Keratinocyte (primary cell): ENCODE measurements around the gene ZSCAN25.

Experiments used
- CTCF ChIP-seq, 3 experiments: IDR thresholded peaks in 1 of 3; conservative IDR thresholded peaks in 1 of 3; optimal IDR thresholded peaks in 1 of 3; 2 replicates in 2 of 3; 3 replicates in 1 of 3; pipeline versions ENCODE3 to v1.5.1; 2011; ENCODE audit warnings: low read length in 3 of 3, mild to moderate bottlenecking in 3 of 3, moderate library complexity in 2 of 3, control low read depth in 1 of 3, inconsistent platforms in 1 of 3; ENCODE audit not compliant: insufficient read depth in 2 of 3; ENCODE audit errors: extremely low read depth in 1 of 3
- EZH2 ChIP-seq: IDR thresholded peaks from one replicate; pipeline ENCODE4 v1.6.1; 2012; ENCODE audit warnings: inconsistent platforms, mild to moderate bottlenecking, low read length, moderate library complexity

- TF ChIP-seq CTCF (optimal IDR thresholded peaks at IDR 0.05 in 1 of 3, IDR thresholded peaks at IDR 0.05 in 1 of 3, conservative IDR thresholded peaks at IDR 0.05 in 1 of 3; ENCODE audit: extremely low read depth in 1 of 3, insufficient read depth in 2 of 3, low read length in 3 of 3) (no peak), EZH2 (no peak)
Observed at GRCh38 chr7:99669782-99670181, 53.0 kb downstream of the ZSCAN25 start.
